Stromal cell of bone marrow (primary cell): Measurements from ENCODE around the gene RSRP1.

Experiments
- DNase-seq: peaks from one replicate; pipeline ENCODE4 v3.0.0-alpha.2; 2012; ENCODE audit warnings: low read depth

RSRP1 gene

GRCh38 chr1:25217598-25218232 is 29.5 kb downstream of the RSRP1 start:
- DNase-seq, result no peak

GRCh38 chr1:25217015-25217414 is 30.2 kb downstream of the RSRP1 start:
- no peak for DNase-seq

- DNase-seq, result no peak
Observed at GRCh38 chr1:25216123-25216522, 31.1 kb downstream of the RSRP1 start.

GRCh38 chr1:25212725-25213124 is 34.5 kb downstream of the RSRP1 start:
- no peak for DNase-seq

- DNase-seq, result no peak
Observed at GRCh38 chr1:25210728-25211127, 36.5 kb downstream of the RSRP1 start.

- no peak for DNase-seq
Observed at GRCh38 chr1:25209516-25209915, 37.7 kb downstream of the RSRP1 start.

GRCh38 chr1:25208561-25209222 is 38.6 kb downstream of the RSRP1 start:
- no peak for DNase-seq

- DNase-seq, result no peak
Observed at GRCh38 chr1:25208092-25208491, 39.2 kb downstream of the RSRP1 start.

GRCh38 chr1:25206201-25206600 is 41.1 kb downstream of the RSRP1 start:
- DNase-seq, result no peak

GRCh38 chr1:25205786-25206185 is 41.5 kb downstream of the RSRP1 start:
- DNase-seq, result no peak

GRCh38 chr1:25204797-25205480 is 42.3 kb downstream of the RSRP1 start:
- DNase-seq, result peak; percentile 31

GRCh38 chr1:25201006-25201405 is 46.2 kb downstream of the RSRP1 start:
- DNase-seq, result no peak

GRCh38 chr1:25199819-25200620 is 47.2 kb downstream of the RSRP1 start:
- DNase-seq, result no peak

- peak; percentile 38 for DNase-seq
Observed at GRCh38 chr1:25198663-25199252, 48.5 kb downstream of the RSRP1 start.

GRCh38 chr1:25197982-25198662 is 49.1 kb downstream of the RSRP1 start:
- no peak for DNase-seq

GRCh38 chr1:25197235-25197975 is 49.8 kb downstream of the RSRP1 start:
- DNase-seq, result no peak

- DNase-seq, result no peak
Observed at GRCh38 chr1:25196830-25197229, 50.4 kb downstream of the RSRP1 start.

GRCh38 chr1:25195835-25196234 is 51.4 kb downstream of the RSRP1 start:
- no peak for DNase-seq

- no peak for DNase-seq
Observed at GRCh38 chr1:25194572-25195020, 52.7 kb downstream of the RSRP1 start.

- no peak for DNase-seq
Observed at GRCh38 chr1:25194054-25194453, 53.2 kb downstream of the RSRP1 start.

GRCh38 chr1:25193229-25193628 is 54.0 kb downstream of the RSRP1 start:
- no peak for DNase-seq
